Left kidney (tissue), 2 donors: ENCODE data around the gene SRC. TPM values are rescaled to one million over a fixed set of nuclear protein-coding genes. Genes with fewer than 3 reads are reported as not detected.

ENCODE experiments used
- DNase-seq: peaks from one replicate; pipeline ENCODE4 v3.0.0-alpha.2; 2013
- polyA plus RNA-seq: library from polyadenylated mRNA; unstranded; fragments of 120-200 nt; gene quantifications from one replicate; pipeline ENCODE4 v1.2.1, GENCODE V29; 2013; ENCODE audit not compliant: insufficient read length

SRC gene
- polyA plus RNA-seq, 1 donor, result 53.5 TPM

DNA sequence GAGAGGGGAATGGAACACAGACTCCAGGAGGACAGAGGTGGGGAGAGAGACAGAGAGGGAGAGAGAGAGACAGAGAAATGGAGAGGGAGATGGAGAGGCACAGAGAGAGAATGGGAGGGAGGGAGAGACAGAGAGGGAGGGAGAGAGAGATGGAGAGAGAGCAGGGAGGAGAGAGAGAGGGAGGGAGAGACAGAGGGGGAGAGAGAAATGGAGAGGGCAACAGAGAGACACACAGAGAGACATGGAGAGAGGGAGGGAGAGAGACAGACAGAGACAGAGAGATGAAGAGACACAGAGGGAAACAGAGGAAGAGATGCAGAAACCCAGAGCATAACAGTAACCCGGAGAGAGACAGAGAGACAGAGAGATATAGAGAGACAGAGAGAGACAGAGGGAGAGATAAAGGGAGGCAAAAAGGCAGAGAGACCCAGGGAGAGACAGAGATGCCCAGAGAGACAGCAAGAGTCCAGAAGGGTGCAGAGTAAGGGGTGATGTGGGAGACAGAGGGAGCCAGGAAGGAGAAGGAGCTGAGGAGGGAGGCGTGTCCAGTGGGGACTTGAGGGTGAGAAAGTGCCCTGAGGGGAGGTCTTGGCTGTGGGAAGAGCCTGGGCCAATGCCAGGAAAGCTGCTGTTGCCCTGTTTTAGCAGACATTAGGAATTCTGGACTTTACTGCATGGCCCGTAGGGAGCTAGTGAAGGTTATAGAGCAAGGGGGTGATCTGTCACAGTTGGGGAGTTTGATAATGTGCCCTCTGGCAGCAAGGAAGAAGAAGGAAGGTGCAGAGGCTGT is 78.3 kb downstream of the SRC start:
- DNase-seq, result no peak

- DNase-seq, result no peak
These were observed 79.2 kb downstream of the SRC start for GRCh38 chr20:37425103-37425625.

DNA sequence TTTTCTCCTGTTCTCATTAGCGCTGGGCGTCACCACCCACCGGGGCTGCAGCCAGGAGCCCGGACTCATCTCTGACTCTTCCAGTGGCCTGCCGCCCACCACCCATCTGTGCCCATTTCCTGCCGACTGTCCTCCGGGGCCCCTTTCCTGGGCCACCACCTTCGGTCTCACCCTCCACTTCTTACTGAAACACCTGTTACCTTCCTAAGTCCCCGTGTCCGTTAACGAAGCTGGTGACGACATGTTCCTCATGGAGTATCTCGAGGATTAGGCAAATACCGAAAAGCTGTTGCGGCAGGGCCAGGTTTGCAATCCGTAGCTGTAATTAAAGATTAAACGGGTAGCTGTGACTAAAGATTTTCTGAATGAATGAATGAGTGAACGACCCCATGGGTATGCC is 80.2 kb downstream of the SRC start:
- DNase-seq, result no peak

DNA sequence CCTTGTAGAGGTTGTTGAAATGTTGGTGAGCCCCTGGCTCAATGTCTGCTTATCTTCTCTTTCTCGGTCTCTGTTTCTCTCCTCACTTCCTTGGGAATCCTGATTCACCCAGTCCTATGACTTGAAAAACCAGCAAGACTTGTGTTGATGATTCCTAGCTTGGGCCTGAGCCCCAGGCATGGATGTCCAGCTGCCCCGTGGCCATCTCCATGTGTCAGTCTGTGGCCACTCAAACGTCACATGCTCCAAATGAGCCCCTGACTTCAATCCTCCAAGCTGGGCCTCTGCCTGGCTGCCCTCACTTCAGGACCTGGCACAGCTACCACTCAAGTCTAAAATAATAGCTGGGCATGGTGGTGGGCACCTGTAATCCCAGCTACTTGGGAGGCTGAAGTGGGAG is 81.0 kb downstream of the SRC start:
- no peak for DNase-seq

- DNase-seq, result no peak
These were observed 84.1 kb downstream of the SRC start for GRCh38 chr20:37430044-37430443.

GRCh38 chr20:37430778-37431460 is 85.0 kb downstream of the SRC start:
- no peak for DNase-seq

DNA sequence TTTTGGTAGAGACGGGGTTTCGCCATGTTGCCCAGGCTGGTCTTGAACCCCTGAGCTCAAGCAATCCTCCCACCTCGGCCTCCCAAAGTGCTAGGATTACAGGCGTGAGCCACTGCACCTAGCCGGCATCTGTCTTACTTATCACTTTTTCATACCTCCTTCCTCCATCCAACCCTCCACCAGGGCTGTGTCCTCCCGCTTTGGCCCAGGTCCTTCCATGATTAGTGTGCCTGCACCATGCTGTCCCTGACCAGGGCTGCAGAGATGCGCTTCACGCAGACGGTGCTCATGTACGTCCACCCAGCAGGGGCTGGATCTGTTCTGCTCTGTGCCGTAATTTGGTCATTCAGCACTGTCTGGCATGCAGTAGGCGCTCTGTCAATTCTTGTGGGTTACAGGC is 85.8 kb downstream of the SRC start:
- no peak for DNase-seq

DNA sequence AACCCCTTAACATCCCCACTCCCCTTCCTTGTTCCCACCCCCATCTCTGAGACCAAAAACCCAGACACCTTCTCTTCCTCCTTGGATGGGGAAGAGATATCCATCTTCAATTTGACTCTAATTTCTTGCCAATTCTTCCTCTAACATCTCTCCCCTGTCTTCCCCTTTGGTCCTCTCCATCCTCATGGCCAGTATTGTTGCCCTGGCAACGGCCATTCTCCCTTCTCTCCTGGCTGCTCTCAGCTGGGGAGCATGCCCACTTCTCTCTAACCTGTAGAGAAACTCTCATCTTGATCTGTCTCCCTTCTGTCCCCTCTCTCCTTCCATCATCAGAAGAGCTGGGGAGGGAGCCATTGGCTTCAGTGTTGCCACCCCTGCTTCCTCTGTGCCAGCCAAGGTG is 86.7 kb downstream of the SRC start:
- DNase-seq, result no peak

- DNase-seq, result no peak
These were observed 89.7 kb downstream of the SRC start for GRCh38 chr20:37435607-37436006.

DNA sequence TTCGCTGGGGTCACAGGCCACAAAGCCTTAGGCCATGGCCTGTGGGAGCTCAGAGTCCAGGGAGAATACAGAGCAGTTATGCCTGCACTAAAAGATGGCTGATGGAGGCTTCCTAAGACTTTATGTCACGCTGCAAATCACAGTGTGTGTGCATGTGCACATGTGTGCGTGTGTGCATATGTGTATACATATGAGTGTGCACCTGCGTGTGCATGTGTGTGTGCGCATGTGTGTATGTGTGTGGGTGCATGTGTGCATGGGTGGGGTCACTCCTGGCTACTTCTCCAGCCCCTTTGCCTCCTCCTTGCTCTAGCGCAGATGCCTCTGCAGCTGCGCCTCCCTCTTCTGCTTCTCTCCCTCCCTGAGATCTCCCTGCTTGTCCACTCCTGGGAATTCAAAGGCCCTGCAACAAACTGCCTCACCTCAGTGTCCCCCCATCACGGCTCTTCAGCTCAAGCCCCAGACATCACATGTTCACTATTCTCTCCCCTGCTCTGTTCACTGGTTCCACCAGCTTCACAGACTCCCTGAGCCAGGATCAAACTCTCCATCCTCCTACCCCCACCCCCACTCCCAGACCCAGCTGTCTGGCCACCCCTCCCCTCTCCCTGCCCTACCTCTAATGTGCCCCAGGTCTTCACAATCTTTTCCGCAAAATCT is 90.7 kb downstream of the SRC start:
- no peak for DNase-seq

GRCh38 chr20:37437676-37438075 is 91.7 kb downstream of the SRC start:
- no peak for DNase-seq

- no peak for DNase-seq
These were observed 92.7 kb downstream of the SRC start for GRCh38 chr20:37438464-37439222.

GRCh38 chr20:37439223-37439933 is 93.4 kb downstream of the SRC start:
- DNase-seq, result no peak

DNA sequence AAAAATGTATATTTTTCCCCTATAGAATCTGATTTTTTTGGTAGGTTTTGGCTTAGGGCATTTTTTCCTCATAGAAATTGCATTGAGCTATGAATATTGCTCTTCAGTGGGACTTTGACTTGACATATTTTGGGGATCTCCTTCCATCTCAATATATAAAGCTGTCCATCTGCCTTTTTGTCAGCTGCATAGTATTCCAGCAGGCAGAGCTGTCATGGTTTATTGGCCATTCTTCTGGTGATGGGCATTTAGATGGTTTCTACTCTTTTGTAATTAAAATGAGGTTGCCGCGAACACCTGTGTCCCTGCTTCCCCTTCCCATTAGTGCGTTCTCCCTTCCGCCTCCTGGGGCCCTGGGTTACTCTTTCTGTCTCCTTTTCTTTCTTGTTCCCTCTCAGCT is 95.1 kb downstream of the SRC start:
- DNase-seq, result no peak

- DNase-seq, result no peak
These were observed 96.6 kb downstream of the SRC start for GRCh38 chr20:37442547-37442946.

DNA sequence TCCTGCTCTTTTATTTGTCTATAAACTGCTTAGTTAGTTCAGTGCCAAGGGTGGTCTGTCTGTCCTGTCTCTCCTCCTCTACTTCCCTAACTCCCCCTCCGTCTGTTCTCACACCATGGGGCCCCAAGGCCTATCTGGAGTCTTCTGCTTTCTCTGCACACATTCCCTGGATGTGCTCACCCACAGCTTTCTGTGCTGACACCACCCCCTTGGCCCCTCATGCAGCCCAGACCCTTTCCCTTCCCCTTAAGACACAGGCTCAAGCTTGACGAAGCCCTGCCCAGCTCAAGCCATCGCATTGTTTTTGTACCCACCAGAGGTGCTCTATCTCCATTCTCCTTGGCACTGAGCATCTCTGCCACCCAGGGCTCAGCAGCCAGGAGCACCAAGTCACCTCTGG is 97.0 kb downstream of the SRC start:
- DNase-seq, result no peak

DNA sequence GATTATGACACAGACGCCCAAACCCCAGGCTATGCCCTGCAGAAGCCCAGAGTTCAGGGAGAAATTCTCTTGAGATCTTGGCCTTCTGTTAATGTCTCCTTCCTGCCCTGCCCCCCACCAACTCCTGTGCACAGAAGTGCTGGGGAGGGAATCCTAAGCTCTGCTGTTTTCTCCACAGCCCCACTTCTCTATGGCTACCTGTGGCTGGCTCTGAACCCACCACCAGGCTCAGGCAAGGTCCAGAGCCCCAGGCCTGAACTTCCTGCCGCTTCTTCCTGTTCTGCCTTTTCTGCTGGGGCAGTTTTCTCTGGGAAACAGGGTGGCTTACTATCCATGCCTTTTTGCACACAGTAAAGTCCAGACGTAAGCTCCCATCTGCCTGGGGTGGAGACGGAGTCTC is 97.7 kb downstream of the SRC start:
- DNase-seq, result no peak

- DNase-seq, result no peak
These were observed 99.1 kb downstream of the SRC start for GRCh38 chr20:37445041-37445440.

DNA sequence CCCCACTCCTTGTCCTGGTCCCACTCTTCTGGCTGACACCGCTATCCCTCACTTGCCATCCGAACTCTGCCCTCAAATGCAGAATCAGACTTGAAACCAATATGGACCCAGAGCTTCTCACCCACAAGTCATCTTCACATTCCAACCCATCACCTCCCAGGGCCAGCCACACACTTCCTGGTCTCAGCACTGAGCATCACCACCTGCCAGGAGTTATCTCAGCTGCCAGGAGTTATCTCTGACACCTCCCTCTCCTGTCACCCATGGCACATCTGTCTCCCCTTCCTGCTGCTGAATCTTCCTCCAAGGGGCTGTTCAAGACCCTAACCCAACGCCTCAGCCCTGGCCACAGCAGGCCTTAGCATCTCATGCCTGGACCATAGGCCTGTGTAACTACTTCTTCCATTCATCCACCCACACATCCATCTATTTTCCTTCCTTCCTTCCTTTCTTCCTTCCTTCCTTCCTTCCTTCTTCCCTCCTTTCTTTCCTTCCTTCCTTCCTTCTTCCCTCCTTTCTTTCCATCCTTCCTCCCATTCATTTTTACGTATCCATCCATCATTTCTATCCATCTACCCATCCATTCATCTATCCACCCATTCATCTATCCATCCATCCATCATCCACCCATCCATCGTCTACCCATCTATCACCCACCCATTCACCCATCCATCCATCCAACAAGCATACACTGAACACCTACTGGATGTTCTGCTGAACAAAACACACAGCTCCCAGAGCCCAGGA is 100.5 kb downstream of the SRC start:
- DNase-seq, result no peak

GRCh38 chr20:37447688-37448087 is 101.7 kb downstream of the SRC start:
- no peak for DNase-seq

DNA sequence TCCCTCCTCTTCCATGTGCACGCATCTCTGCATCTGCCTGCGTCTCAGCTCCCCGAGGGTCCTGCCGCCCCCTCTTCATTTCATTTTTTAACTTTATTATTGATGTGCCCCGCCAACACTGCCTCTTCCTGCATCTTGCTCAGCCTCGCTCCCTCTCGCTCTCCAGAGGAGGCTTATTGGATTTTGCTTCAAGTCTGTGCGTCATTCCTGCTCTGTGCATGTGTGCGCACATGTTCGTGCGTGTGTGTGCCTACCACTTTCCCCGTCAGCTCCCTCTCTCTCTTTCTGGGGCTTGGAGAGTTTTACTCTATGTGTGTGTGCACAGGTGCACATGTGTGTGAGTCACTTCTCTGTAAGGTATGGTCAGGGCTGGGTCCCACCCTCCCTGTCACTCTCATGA is 103.3 kb downstream of the SRC start:
- no peak for DNase-seq
